ENCODE data around the gene SYT13. TPM values are rescaled to one million over a fixed set of nuclear protein-coding genes. Genes with fewer than 3 reads are reported as not detected.

SYT13 gene
- total RNA-seq, 4 donors from 2014 or later, result not detected

DNA sequence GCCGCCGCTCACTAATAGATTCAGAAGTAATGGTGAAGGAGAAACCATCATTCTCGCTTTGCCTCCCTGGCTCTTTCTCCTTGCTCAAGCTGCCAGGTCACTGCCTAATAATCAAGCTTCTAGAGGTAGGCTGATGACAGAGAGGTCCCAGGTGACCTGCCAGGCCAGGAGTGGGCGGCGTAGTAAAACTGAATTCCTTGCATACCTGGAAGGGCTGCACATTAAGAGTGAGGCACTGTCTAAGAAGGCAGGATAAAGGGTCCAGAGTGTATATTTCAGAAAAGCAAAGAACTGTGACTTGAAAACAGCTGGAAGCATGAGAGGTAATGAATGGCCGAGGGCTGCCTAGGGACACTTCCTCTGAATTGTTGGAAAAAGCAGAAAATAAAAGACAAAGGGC lies 4.1 kb downstream of the SYT13 start:
- TF ChIP-seq CTCF (IDR thresholded peaks at IDR 0.05; ENCODE audit: low read depth), result no peak

DNA sequence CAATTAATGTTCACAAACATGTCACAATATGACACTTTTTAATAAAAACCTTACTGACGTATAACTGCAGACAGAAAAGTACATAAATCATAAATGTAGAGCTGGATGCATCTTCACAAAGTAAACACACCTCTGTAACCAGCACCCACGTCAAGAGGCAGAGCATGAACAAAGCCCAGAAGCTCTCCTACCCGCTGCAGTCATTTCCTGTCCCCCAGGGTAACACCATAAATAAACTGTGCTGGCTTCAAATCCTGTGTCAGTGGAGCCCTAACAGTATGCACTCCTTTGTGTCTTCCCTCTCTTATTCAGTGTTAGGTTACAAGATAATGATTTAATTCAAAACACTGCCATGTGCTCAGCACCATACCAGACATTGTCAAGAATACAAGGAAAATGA lies 5.7 kb downstream of the SYT13 start:
- no peak for TF ChIP-seq CTCF (IDR thresholded peaks at IDR 0.05; ENCODE audit: low read depth)

DNA sequence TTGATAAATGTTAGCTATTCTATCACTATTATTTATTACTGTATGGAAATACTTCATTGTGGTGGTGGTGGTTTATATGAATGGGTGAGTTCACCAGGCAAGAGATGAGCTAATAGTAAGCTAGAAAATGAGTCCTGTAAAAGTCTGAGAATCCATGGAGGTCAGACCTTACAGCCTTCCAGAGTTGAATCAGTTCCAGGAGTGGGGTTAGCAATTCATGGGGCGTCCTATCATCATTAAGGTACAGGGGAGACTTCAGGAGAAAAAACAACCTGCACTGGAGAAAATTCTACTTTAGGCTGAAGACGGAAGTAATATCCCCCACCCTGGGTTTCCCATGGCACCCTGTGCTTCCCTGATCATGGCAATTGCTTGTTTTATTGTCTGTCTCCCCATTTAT lies 6.5 kb downstream of the SYT13 start:
- no peak for TF ChIP-seq CTCF (IDR thresholded peaks at IDR 0.05; ENCODE audit: low read depth)

- no peak for TF ChIP-seq CTCF (IDR thresholded peaks at IDR 0.05; ENCODE audit: low read depth)
Observed at GRCh38 chr11:45278714-45279113, 7.4 kb downstream of the SYT13 start.

GRCh38 chr11:45275828-45276227 lies 10.3 kb downstream of the SYT13 start:
- TF ChIP-seq CTCF (IDR thresholded peaks at IDR 0.05; ENCODE audit: low read depth), result no peak

DNA sequence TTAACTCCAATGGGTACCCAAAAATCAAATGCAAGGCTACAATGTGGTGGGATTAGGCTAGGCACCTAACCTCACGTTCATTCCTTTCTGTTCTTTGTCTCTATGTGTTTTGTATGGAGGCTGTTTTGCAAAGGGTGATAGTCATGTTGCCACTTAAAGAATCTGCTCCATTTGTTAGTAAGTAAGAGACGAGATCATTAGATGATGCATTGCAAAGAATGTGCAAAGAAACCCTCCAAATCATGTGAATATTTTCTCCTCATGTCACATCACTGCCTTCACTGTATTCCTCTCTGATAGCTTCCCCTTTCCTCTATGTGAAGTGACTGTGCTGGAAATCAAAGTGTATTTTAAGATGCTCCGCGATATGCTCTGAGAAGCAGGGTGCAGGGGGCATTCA lies 11.9 kb downstream of the SYT13 start:
- TF ChIP-seq CTCF (IDR thresholded peaks at IDR 0.05; ENCODE audit: low read depth), result no peak

DNA sequence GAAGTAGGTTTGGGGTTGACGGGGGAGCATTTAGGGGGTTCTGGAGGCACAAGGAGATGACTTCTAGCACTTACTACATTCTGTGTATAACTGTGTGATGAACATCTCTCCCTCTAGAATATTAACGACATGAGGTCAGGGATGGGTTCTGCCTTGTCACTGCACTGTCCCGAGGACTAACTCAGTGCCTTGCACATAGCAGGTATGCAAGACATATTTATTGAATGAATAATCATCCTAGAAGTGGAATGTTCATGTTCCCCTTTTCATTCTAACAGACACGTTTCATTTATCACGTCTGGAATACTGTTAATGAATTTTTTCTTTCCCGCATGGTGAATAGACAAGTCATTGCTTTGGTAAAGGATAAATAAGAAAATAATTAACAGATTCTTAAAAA lies 12.6 kb downstream of the SYT13 start:
- no peak for TF ChIP-seq CTCF (IDR thresholded peaks at IDR 0.05; ENCODE audit: low read depth)

DNA sequence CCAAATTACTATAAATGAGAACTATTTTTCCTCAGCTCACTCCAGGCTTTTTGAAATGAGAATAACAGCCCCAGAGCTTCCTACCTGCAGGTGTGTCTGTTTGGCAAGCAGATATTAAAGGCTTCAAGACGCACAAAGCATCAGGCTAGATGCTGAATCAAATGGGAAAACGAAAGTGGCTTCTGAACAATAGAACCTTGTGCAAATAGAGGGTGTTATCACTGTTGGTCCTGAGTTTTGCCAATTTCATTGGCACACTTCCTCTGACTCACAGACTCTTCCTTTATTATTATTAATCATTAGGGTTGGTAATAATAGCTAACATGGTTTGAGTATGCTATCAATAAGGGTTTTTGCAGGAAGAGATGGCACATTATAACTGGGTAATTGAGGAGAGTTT lies 13.4 kb downstream of the SYT13 start:
- TF ChIP-seq CTCF (IDR thresholded peaks at IDR 0.05; ENCODE audit: low read depth), result no peak
